HepG2 (cell line): ENCODE measurements around the gene UCKL1. TPM values are rescaled to one million over a fixed set of nuclear protein-coding genes. Genes with fewer than 3 reads are reported as not detected.
A peak's percentile ranks its signal among the peaks of the same experiment; 100 is the strongest.

Experiments
- ARID5B ChIP-seq: IDR thresholded peaks from 2 replicates; pipeline ENCODE4 v1.4.0; 2020; ENCODE audit warnings: mild to moderate bottlenecking, missing genetic modification reagents
- DPF2 ChIP-seq: sonication (generic); formaldehyde crosslinking; IDR thresholded peaks from 2 replicates; pipeline ENCODE4 v1.4.0; 2020; ENCODE audit warnings: mild to moderate bottlenecking, low read depth, missing genetic modification reagents, borderline replicate concordance
- EEA1 ChIP-seq: sonication (generic); formaldehyde crosslinking; IDR thresholded peaks from 2 replicates; pipeline ENCODE4 v1.5.1; 2020; ENCODE audit warnings: mild to moderate bottlenecking, missing genetic modification reagents, borderline replicate concordance
- ESRRA ChIP-seq: sonication (generic); formaldehyde crosslinking; IDR thresholded peaks from 2 replicates; pipeline ENCODE4 v1.5.1; 2020; ENCODE audit warnings: mild to moderate bottlenecking, low read depth, missing genetic modification reagents
- FOSL1 ChIP-seq: sonication (generic); formaldehyde crosslinking; IDR thresholded peaks from 2 replicates; pipeline ENCODE4 v1.9.0; 2021; ENCODE audit warnings: missing genetic modification reagents, borderline replicate concordance
- HMGA1 ChIP-seq: sonication (generic); formaldehyde crosslinking; conservative IDR thresholded peaks from 2 replicates; pipeline ENCODE4 v1.4.0; 2020; ENCODE audit warnings: missing genetic modification reagents
- HNRNPLL ChIP-seq: fragments of 200-400 bp; formaldehyde crosslinking; IDR thresholded peaks from 2 replicates; pipeline ENCODE4 v1.6.1; 2017; ENCODE audit warnings: mild to moderate bottlenecking, low read depth, low read length; ENCODE audit not compliant: poor library complexity, severe bottlenecking
- KDM5A ChIP-seq: fragments of 200-600 bp; sonication (generic); IDR thresholded peaks from 2 replicates; pipeline ENCODE4 v1.7.0; 2018; ENCODE audit warnings: antibody characterized with exemption, mild to moderate bottlenecking, low read length, borderline replicate concordance
- MLX ChIP-seq: IDR thresholded peaks from 2 replicates; pipeline ENCODE4 v1.6.1; 2016
- RARG ChIP-seq: sonication (generic); formaldehyde crosslinking; IDR thresholded peaks from 2 replicates; pipeline ENCODE4 v1.4.0; 2020; ENCODE audit warnings: low read depth, mild to moderate bottlenecking, missing genetic modification reagents
- RFX5 ChIP-seq: IDR thresholded peaks from 2 replicates; pipeline ENCODE4 v1.6.1; 2011; ENCODE audit warnings: low read depth, low read length, improper control_type of control experiment
- SALL2 ChIP-seq: sonication (generic); formaldehyde crosslinking; IDR thresholded peaks from 2 replicates; pipeline ENCODE4 v1.8.1; 2023; ENCODE audit warnings: mild to moderate bottlenecking, missing genetic modification reagents, inconsistent platforms
- SMARCE1 ChIP-seq: fragments of 450-650 bp; IDR thresholded peaks from 2 replicates; pipeline ENCODE4 v1.6.1; 2017; ENCODE audit warnings: borderline replicate concordance
- SRSF1 ChIP-seq: fragments of 200-400 bp; formaldehyde crosslinking; optimal IDR thresholded peaks from 2 replicates; pipeline ENCODE3; 2017; ENCODE audit warnings: mild to moderate bottlenecking, low read depth, low read length, moderate library complexity
- SYNCRIP ChIP-seq: fragments of 200-400 bp; formaldehyde crosslinking; IDR thresholded peaks from 2 replicates; pipeline ENCODE4 v1.6.1; 2018; ENCODE audit warnings: mild to moderate bottlenecking, low read depth, low read length; ENCODE audit not compliant: insufficient read depth
- TGIF2 ChIP-seq: IDR thresholded peaks from 2 replicates; pipeline ENCODE4 v1.6.1; 2016; ENCODE audit warnings: control low read depth, missing compliant biosample characterization
- ZBTB3 ChIP-seq: sonication (generic); formaldehyde crosslinking; IDR thresholded peaks from 2 replicates; pipeline ENCODE4 v1.4.0; 2020; ENCODE audit warnings: low read depth, mild to moderate bottlenecking, moderate library complexity, missing genetic modification reagents, borderline replicate concordance
- ZFX ChIP-seq: sonication (generic); formaldehyde crosslinking; IDR thresholded peaks from 2 replicates; pipeline ENCODE4 v1.4.0; 2020; ENCODE audit warnings: mild to moderate bottlenecking, low read depth, missing genetic modification reagents, moderate library complexity
- ZNF280B ChIP-seq: sonication (generic); formaldehyde crosslinking; IDR thresholded peaks from 2 replicates; pipeline ENCODE4 v1.5.0; 2020; ENCODE audit warnings: missing genetic modification reagents, mild to moderate bottlenecking, borderline replicate concordance
- ZNF468 ChIP-seq: sonication (generic); formaldehyde crosslinking; IDR thresholded peaks from 2 replicates; pipeline ENCODE4 v1.8.0; 2022; ENCODE audit warnings: mild to moderate bottlenecking, moderate library complexity, missing genetic modification reagents
- ZNF598 ChIP-seq: sonication (generic); formaldehyde crosslinking; IDR thresholded peaks from 2 replicates; pipeline ENCODE4 v1.5.1; 2020; ENCODE audit warnings: mild to moderate bottlenecking, missing genetic modification reagents, borderline replicate concordance
- ZNF7 ChIP-seq: IDR thresholded peaks from 2 replicates; pipeline ENCODE4 v1.6.1; 2016; ENCODE audit warnings: missing biosample characterization, missing genetic modification reagents
- ZNF749 ChIP-seq: sonication (generic); formaldehyde crosslinking; IDR thresholded peaks from 2 replicates; pipeline ENCODE4 v1.8.0; 2022; ENCODE audit warnings: mild to moderate bottlenecking, missing genetic modification reagents, moderate library complexity, borderline replicate concordance
- ZNF782 ChIP-seq: sonication (generic); formaldehyde crosslinking; IDR thresholded peaks from 2 replicates; pipeline ENCODE4 v1.4.0; 2020; ENCODE audit warnings: missing genetic modification reagents, mild to moderate bottlenecking, borderline replicate concordance
- ZNF891 ChIP-seq: sonication (generic); formaldehyde crosslinking; IDR thresholded peaks from 2 replicates; pipeline ENCODE4 v1.5.0; 2020; ENCODE audit warnings: mild to moderate bottlenecking, missing genetic modification reagents
- polyA plus RNA-seq, 8 experiments: library from polyadenylated mRNA; depleted of rRNA in 3 of 8; stranded (reverse) in 7 of 8; unstranded in 1 of 8; fragments of >200 nt; fragmentation: Illumina TruSeq in 4 of 8; extraction: Trizol in 4 of 8; gene quantifications; 2 replicates each; pipeline versions ENCODE4 v1.2.1 to v1.2.3, GENCODE V29; 2011 to 2016; ENCODE audit warnings: low read depth in 4 of 8, missing spikeins in 1 of 8, mixed read lengths in 1 of 8; ENCODE audit not compliant: insufficient read depth in 1 of 8
- total RNA-seq, 5 experiments: library from RNA; depleted of rRNA; stranded (reverse); fragments of >200 nt; fragmentation: Illumina TruSeq; extraction: Trizol; gene quantifications; 2 replicates each; pipeline ENCODE4 v1.2.3, GENCODE V29; 2016; ENCODE audit warnings: low read depth in 1 of 5

The UCKL1 gene
- total and polyA plus RNA-seq, 2 of the 13 experiments (the other 11 are each of a cell fraction or from before 2014, with no cell fraction given) = 50.2 to 126 TPM

GRCh38 chr20:63934271-63935068, 21.7 kb downstream of the UCKL1 start (continued):
- TF ChIP-seq FOSL1 (CRISPR knock-in tag) = no peak
- peak; percentile 68 for TF ChIP-seq SRSF1
- TF ChIP-seq EEA1 (CRISPR knock-in tag) = no peak
- no peak for TF ChIP-seq HMGA1
- no peak for TF ChIP-seq SYNCRIP
- no peak for TF ChIP-seq MLX (CRISPR knock-in tag)
- no peak for TF ChIP-seq TGIF2 (CRISPR knock-in tag)
- no peak for TF ChIP-seq RARG (CRISPR knock-in tag)
- no peak for TF ChIP-seq SMARCE1
- no peak for TF ChIP-seq ZNF7 (CRISPR knock-in tag)
- no peak for TF ChIP-seq ZNF749
- TF ChIP-seq KDM5A = no peak
- TF ChIP-seq ZNF280B (CRISPR knock-in tag) = peak; percentile 42; the same call in 1 of the 2 replicates
- peak; percentile 19; the same call in 1 of the 2 replicates for TF ChIP-seq ZNF891
- no peak for TF ChIP-seq ZBTB3 (CRISPR knock-in tag)
- no peak for TF ChIP-seq ARID5B
- no peak for TF ChIP-seq DPF2
- TF ChIP-seq RFX5 = no peak
- TF ChIP-seq ESRRA (CRISPR knock-in tag) = no peak
- TF ChIP-seq ZNF468 (CRISPR knock-in tag) = no peak
- TF ChIP-seq ZFX (CRISPR knock-in tag) = no peak
- TF ChIP-seq ZNF598 (CRISPR knock-in tag) = no peak
- TF ChIP-seq SALL2 (CRISPR knock-in tag) = no peak
- no peak for TF ChIP-seq ZNF782
- peak; percentile 30 for TF ChIP-seq HNRNPLL
